Measurements from ENCODE around the gene NRG2.

The NRG2 gene

GRCh38 chr5:139837711-139838380, 205.3 kb downstream of the NRG2 start:
- no peak for DNase-seq (ENCODE audit: low spot score)

- no peak for DNase-seq (ENCODE audit: low spot score)
These were observed 206.5 kb downstream of the NRG2 start for GRCh38 chr5:139836469-139837208.

- no peak for DNase-seq (ENCODE audit: low spot score)
These were observed 207.4 kb downstream of the NRG2 start for GRCh38 chr5:139835656-139836055.

GRCh38 chr5:139833525-139833924, 209.6 kb downstream of the NRG2 start:
- no peak for DNase-seq (ENCODE audit: low spot score)

GRCh38 chr5:139831624-139832023, 211.5 kb downstream of the NRG2 start:
- no peak for DNase-seq (ENCODE audit: low spot score)

- no peak for DNase-seq (ENCODE audit: low spot score)
These were observed 213.6 kb downstream of the NRG2 start for GRCh38 chr5:139829471-139829870.

- DNase-seq (ENCODE audit: low spot score) = no peak
These were observed 214.7 kb downstream of the NRG2 start for GRCh38 chr5:139828207-139828895.

GRCh38 chr5:139825690-139826089, 217.4 kb downstream of the NRG2 start:
- no peak for DNase-seq (ENCODE audit: low spot score)

- no peak for DNase-seq (ENCODE audit: low spot score)
These were observed 219.2 kb downstream of the NRG2 start for GRCh38 chr5:139823757-139824355.

- no peak for DNase-seq (ENCODE audit: low spot score)
These were observed 220.3 kb downstream of the NRG2 start for GRCh38 chr5:139822553-139823425.

- no peak for DNase-seq (ENCODE audit: low spot score)
These were observed 221.1 kb downstream of the NRG2 start for GRCh38 chr5:139821806-139822552.

- DNase-seq (ENCODE audit: low spot score) = no peak
These were observed 222.5 kb downstream of the NRG2 start for GRCh38 chr5:139820606-139821005.

- DNase-seq (ENCODE audit: low spot score) = no peak
These were observed 223.0 kb downstream of the NRG2 start for GRCh38 chr5:139820130-139820529.

GRCh38 chr5:139817970-139818369, 225.1 kb downstream of the NRG2 start:
- no peak for DNase-seq (ENCODE audit: low spot score)

- no peak for DNase-seq (ENCODE audit: low spot score)
These were observed 225.7 kb downstream of the NRG2 start for GRCh38 chr5:139817362-139817761.

- no peak for DNase-seq (ENCODE audit: low spot score)
These were observed 226.5 kb downstream of the NRG2 start for GRCh38 chr5:139816566-139816965.

GRCh38 chr5:139814704-139815280, 228.3 kb downstream of the NRG2 start:
- no peak for DNase-seq (ENCODE audit: low spot score)

GRCh38 chr5:139814191-139814601, 228.9 kb downstream of the NRG2 start:
- no peak for DNase-seq (ENCODE audit: low spot score)

GRCh38 chr5:139812836-139813805, 230.0 kb downstream of the NRG2 start:
- no peak for DNase-seq (ENCODE audit: low spot score)

All from LoVo (cell line).